GM12891 (cell line): ENCODE measurements around the gene RPS6KA2.

ENCODE experiments used
- POLR2A ChIP-seq: IDR thresholded peaks from 2 replicates; pipeline ENCODE4 v1.6.1; 2011; ENCODE audit warnings: low read depth, low read length, control low read depth
- POLR2AphosphoS5 ChIP-seq: IDR thresholded peaks from 2 replicates; pipeline ENCODE4 v1.6.1; 2011; ENCODE audit warnings: low read depth, low read length, control low read depth
- POU2F2 ChIP-seq: IDR thresholded peaks from 2 replicates; pipeline ENCODE4 v1.6.1; 2011; ENCODE audit warnings: low read depth, mild to moderate bottlenecking, control low read depth, low read length, moderate library complexity

DNA sequence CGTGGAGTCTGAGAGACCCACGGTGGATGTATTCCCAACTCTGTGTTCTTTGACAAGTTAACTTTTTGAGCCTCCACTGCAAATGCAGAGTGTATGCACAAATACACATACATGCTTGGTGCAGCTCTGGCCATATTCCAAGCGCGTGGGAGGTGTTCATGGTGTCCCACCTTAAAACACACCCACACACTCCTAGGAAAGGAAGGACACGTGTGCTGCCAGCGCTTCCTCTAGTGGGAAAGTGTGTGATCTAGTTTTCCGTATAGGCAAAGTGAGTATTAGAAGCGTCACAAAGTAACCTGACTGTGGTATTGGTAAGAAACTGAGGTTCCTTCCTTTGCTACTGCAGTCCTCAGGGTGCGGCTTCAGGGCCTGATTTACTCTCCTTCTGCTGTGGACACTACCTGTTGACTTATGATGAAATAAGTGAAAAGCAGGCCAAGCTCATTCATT lies 208.3 kb downstream of the RPS6KA2 start:
- TF ChIP-seq POLR2A (no peak), POLR2AphosphoS5 (no peak), POU2F2 (no peak)
